ENCODE measurements around the gene STAM. TPM values are rescaled to one million over a fixed set of nuclear protein-coding genes. Genes with fewer than 3 reads are reported as not detected.

The STAM gene
- total and polyA plus RNA-seq, 2 donors (not counting 3 experiments of a cell fraction or from before 2014, with no cell fraction given) = 17.7 to 20.0 TPM

DNA sequence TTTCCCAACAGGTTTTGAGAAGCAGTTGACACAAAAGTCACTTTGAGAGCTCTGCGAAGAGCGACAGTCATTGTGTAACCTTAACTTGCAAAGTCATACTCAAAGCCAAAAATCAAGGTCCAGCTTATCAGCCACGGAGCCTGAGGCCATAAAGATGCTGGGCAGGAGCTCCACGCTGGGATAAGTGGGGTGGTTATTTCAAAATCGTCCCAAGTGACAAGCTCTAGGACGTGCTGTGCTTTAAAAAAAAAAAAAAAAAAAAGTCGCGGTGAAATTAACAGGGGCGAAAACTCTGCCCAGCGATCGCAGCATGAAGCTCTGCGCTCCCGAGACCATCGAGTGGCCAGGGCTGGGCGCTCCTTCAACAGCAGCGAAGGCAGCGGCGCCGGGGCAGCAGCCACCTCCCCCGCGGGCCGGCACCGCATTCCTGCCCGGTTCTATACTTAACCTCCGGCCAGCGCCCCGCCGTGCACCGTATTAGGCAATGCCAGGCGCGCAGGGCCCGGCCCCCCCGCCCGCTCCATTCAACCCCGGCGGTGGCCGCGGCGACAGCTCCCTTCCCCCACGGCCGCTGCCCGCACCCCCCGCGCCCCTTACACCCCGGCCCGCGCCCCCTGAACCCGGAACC lies 27.4 kb upstream of the STAM start:
- BruUV-seq (replicated peaks) = no TSS peak
- Histone ChIP-seq H3K9me1 (replicated peaks; ENCODE audit: control insufficient read depth, extremely low read depth, insufficient read depth, low read length) (no peaks in the 10 kb centered on the region), H2AFZ (ENCODE audit: low read depth, low read length) (peak overlapping the region; percentile 96), H3K36me3 (ENCODE audit: control insufficient read depth in 2 of 2, extremely low read depth in 1 of 2, insufficient read depth in 2 of 2, low read length in 2 of 2) (no peaks in the 10 kb centered on the region), H3K27ac (ENCODE audit: insufficient read depth, low read depth, low read length) (peak overlapping the region; percentile 37), H3K9ac (replicated peaks; ENCODE audit: extremely low read depth, insufficient read depth, low read length) (peak overlapping the region; percentile 80), H3K4me2 (ENCODE audit: insufficient read depth, low read length) (peak overlapping the region; percentile 96), H3K27me3 (ENCODE audit: control insufficient read depth in 2 of 2, insufficient read depth in 2 of 2, low read length in 2 of 2) (peaks cover 3 to 4% of the 10 kb centered on the region in 2 experiments), H4K20me1 (replicated peaks; ENCODE audit: control insufficient read depth, extremely low read depth, insufficient read depth, low read length) (no peaks in the 10 kb centered on the region), H3K9me3 (replicated peaks; ENCODE audit: control insufficient read depth, insufficient read depth, low read length) (no peaks in the 10 kb centered on the region), H3K4me3 (replicated peaks in 1 of 3; ENCODE audit: insufficient read depth in 1 of 3, low read depth in 1 of 3, low read length in 3 of 3) (peak overlapping the region; percentile 75 to 86 (median 81)), H3K4me1 (ENCODE audit: control insufficient read depth, extremely low read depth, insufficient read depth, low read length) (peaks cover 3% of the 10 kb centered on the region), H3K79me2 (ENCODE audit: control insufficient read depth, insufficient read depth, low read length) (no peaks in the 10 kb centered on the region)
- peak; percentile 68 for FAIRE-seq
- no peak for TF ChIP-seq POLR2A (IDR thresholded peaks at IDR 0.05; ENCODE audit: low read depth, low read length)
- TF ChIP-seq, protein P1, sequence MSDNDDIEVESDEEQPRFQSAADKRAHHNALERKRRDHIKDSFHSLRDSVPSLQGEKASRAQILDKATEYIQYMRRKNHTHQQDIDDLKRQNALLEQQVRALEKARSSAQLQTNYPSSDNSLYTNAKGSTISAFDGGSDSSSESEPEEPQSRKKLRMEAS (IDR thresholded peaks at IDR 0.05; ENCODE audit: insufficient read depth, insufficient read length) = no peak
- dilution Hi-C loops (cut with MboI; ENCODE audit: extremely low pct_ligation_motif_present, low sequenced_read_pairs) = no loop called here
- ChIA-PET POLR2A (interaction anchor here (0.6 to 2.2 kb wide), 5 partner anchors 27 to 803 kb away, joined by 3 to 16 read pairs (median 4); partner anchors contain the start of gene STAM), CTCF (interaction anchor here (0.7 to 3.9 kb wide), 15 partner anchors 10 to 379 kb away, joined by 3 to 23 read pairs (median 5); partner anchors contain the start of gene STAM)
- peak; percentile 44 for DNase-seq (ENCODE audit: low read depth, low spot score)
- intact Hi-C loops (cut with micrococcal nuclease) = loop anchor here (1.0 kb wide), 1 partner anchor 28 kb away; the partner anchor contains the start of gene STAM

DNA sequence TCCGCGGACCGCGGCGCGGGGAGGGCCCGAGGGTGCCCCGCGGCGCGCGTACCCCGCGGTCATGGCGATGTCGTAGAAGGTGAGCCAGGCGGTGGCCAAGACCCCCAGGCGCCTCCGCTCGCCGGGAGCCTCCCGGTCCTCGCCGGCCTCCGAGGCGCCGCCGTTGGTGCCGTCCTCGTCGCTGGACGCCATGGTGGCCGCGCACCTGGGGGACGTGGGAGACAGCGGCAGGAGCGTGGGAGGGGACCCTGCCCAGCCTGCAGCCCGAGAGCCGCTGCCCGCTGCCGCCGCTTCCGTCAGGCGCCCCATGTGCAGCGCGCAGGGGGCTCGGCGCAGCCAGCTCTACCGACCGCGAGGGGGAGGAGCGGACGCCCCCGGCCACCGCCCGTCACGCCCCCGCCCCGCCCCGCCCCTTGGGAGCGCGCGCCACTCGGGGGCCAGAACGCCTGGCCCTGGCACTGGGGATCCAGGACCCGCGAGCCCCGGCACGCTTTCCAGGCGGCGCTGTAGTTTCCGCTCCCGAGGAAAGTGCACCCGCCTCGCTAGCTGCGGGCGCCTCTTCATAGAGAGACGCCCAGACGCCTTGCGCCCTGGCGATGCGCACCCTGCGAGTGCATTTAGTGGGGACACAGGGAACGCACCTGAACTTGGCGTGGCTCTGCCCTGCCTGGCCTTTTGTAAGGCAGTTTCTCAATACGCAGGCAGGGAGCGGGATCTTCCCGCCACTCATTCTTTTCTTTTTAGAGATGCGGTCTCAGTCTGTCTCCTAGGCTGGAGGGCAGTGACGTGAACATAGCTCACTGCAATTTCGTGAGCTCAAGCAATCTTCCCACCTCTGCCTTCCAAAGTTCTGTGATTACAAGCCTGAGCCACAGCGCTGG lies 26.7 kb upstream of the STAM start, which contains the start of gene HACD1:
Gene HACD1, minus strand, starts transcription at position 344 of the 881 bp plus-strand sequence. Its CDS starts 35 bp downstream, at position 309.
- DNase-seq (ENCODE audit: low read depth, low spot score) = peak; percentile 65
- H4K20me1 ChIP-seq (replicated peaks; ENCODE audit: control insufficient read depth, extremely low read depth, insufficient read depth, low read length) = no peaks in the 10 kb centered on the region
- peak within 1 kb of the TSS; percentile 80 for H3K9ac ChIP-seq (replicated peaks; ENCODE audit: extremely low read depth, insufficient read depth, low read length)
- H3K79me2 ChIP-seq (ENCODE audit: control insufficient read depth, insufficient read depth, low read length) = no peaks in the 10 kb centered on the region
- ChIA-PET POLR2A (interaction anchor here (0.6 to 2.2 kb wide), 7 partner anchors 27 to 804 kb away, joined by 3 to 16 read pairs (median 3); partner anchors contain the start of gene STAM), CTCF (interaction anchor here (0.7 to 3.9 kb wide), 17 partner anchors 9 to 378 kb away, joined by 3 to 23 read pairs (median 4); partner anchors contain the start of gene STAM)
- peaks cover 3 to 4% of the 10 kb centered on the region in 2 experiments for H3K27me3 ChIP-seq (ENCODE audit: control insufficient read depth in 2 of 2, insufficient read depth in 2 of 2, low read length in 2 of 2)
- intact Hi-C loops (cut with micrococcal nuclease) (loop anchor here (1.0 kb wide), 1 partner anchor 27 kb away; the partner anchor contains the start of gene STAM), dilution Hi-C loops (cut with MboI; ENCODE audit: extremely low pct_ligation_motif_present, low sequenced_read_pairs) (no loop called here)
- H3K9me3 ChIP-seq (replicated peaks; ENCODE audit: control insufficient read depth, insufficient read depth, low read length) = no peaks in the 10 kb centered on the region
- H3K27ac ChIP-seq (ENCODE audit: insufficient read depth, low read depth, low read length) = peak within 1 kb of the TSS; percentile 37
- FAIRE-seq = peak; percentile 73
- H3K9me1 ChIP-seq (replicated peaks; ENCODE audit: control insufficient read depth, extremely low read depth, insufficient read depth, low read length) = no peaks in the 10 kb centered on the region
- peaks cover 3% of the 10 kb centered on the region for H3K4me1 ChIP-seq (ENCODE audit: control insufficient read depth, extremely low read depth, insufficient read depth, low read length)
- no peaks in the 10 kb centered on the region for H3K36me3 ChIP-seq (ENCODE audit: control insufficient read depth in 2 of 2, extremely low read depth in 1 of 2, insufficient read depth in 2 of 2, low read length in 2 of 2)
- H2AFZ ChIP-seq (ENCODE audit: low read depth, low read length) = peak within 1 kb of the TSS; percentile 96
- no TSS peak for BruUV-seq (replicated peaks)
- H3K4me2 ChIP-seq (ENCODE audit: insufficient read depth, low read length) = peak within 1 kb of the TSS; percentile 96
- H3K4me3 ChIP-seq (replicated peaks in 1 of 3; ENCODE audit: insufficient read depth in 1 of 3, low read depth in 1 of 3, low read length in 3 of 3) = peak within 1 kb of the TSS; percentile 75 to 86 (median 81)
- TF ChIP-seq, protein P1 (IDR thresholded peaks at IDR 0.05; ENCODE audit: insufficient read depth, insufficient read length) = no peak
- TF ChIP-seq POLR2A (IDR thresholded peaks at IDR 0.05; ENCODE audit: low read depth, low read length) = peak; percentile 31
- TF ChIP-seq, protein P2, sequence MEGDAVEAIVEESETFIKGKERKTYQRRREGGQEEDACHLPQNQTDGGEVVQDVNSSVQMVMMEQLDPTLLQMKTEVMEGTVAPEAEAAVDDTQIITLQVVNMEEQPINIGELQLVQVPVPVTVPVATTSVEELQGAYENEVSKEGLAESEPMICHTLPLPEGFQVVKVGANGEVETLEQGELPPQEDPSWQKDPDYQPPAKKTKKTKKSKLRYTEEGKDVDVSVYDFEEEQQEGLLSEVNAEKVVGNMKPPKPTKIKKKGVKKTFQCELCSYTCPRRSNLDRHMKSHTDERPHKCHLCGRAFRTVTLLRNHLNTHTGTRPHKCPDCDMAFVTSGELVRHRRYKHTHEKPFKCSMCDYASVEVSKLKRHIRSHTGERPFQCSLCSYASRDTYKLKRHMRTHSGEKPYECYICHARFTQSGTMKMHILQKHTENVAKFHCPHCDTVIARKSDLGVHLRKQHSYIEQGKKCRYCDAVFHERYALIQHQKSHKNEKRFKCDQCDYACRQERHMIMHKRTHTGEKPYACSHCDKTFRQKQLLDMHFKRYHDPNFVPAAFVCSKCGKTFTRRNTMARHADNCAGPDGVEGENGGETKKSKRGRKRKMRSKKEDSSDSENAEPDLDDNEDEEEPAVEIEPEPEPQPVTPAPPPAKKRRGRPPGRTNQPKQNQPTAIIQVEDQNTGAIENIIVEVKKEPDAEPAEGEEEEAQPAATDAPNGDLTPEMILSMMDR (IDR thresholded peaks at IDR 0.05; ENCODE audit: extremely low read depth in 1 of 2, insufficient read depth in 1 of 2, low read depth in 1 of 2, low read length in 2 of 2) = peak; percentile 5 to 26
